ENCODE results near the gene PAXX.

PAXX gene

GRCh38 chr9:137006116-137007003, 14.1 kb downstream of the PAXX start:
- no peaks in the 10 kb centered on the region for H3K36me3 ChIP-seq (ENCODE audit: insufficient read depth, low read length)
- H3K4me2 ChIP-seq (ENCODE audit: insufficient read depth, low read length), result no peak overlapping the region
- no peak overlapping the region for H2AFZ ChIP-seq (ENCODE audit: low read depth, low read length)
- DNase-seq, result no peak
- no peaks in the 10 kb centered on the region for H4K20me1 ChIP-seq (ENCODE audit: insufficient read depth, low read length)
- no peaks in the 10 kb centered on the region for H3K27me3 ChIP-seq (ENCODE audit: insufficient read depth, low read length, poor library complexity)
- no peak overlapping the region for H3K9ac ChIP-seq (ENCODE audit: low read depth, low read length)
- H3K4me3 ChIP-seq (ENCODE audit: low read depth in 1 of 2, low read length in 2 of 2), result no peak overlapping the region
- H3K27ac ChIP-seq (ENCODE audit: low read length), result no peak overlapping the region
- no peak for TF ChIP-seq CTCF (IDR thresholded peaks at IDR 0.05; ENCODE audit: borderline replicate concordance, extremely low read depth, low read length, poor library complexity, severe bottlenecking)
- TF ChIP-seq EZH2 (IDR thresholded peaks at IDR 0.05; ENCODE audit: borderline replicate concordance, low read depth, low read length, severe bottlenecking), result no peak
- no peaks in the 10 kb centered on the region for H3K79me2 ChIP-seq (ENCODE audit: insufficient read depth, low read length)
- no peaks in the 10 kb centered on the region for H3K9me3 ChIP-seq (ENCODE audit: insufficient read depth, low read length, severe bottlenecking)
- no peak for ATAC-seq (ENCODE audit: insufficient read depth, low read depth)
- H3K4me1 ChIP-seq (ENCODE audit: insufficient read depth, low read length), result no peaks in the 10 kb centered on the region

GRCh38 chr9:137007108-137007815, 15.0 kb downstream of the PAXX start:
- Histone ChIP-seq H3K4me2 (ENCODE audit: insufficient read depth, low read length) (no peak overlapping the region), H3K9me3 (ENCODE audit: insufficient read depth, low read length, severe bottlenecking) (no peaks in the 10 kb centered on the region), H4K20me1 (ENCODE audit: insufficient read depth, low read length) (no peaks in the 10 kb centered on the region), H2AFZ (ENCODE audit: low read depth, low read length) (no peak overlapping the region), H3K36me3 (ENCODE audit: insufficient read depth, low read length) (no peaks in the 10 kb centered on the region), H3K79me2 (ENCODE audit: insufficient read depth, low read length) (no peaks in the 10 kb centered on the region), H3K4me1 (ENCODE audit: insufficient read depth, low read length) (no peaks in the 10 kb centered on the region), H3K27ac (ENCODE audit: low read length) (no peak overlapping the region), H3K27me3 (ENCODE audit: insufficient read depth, low read length, poor library complexity) (no peaks in the 10 kb centered on the region), H3K4me3 (ENCODE audit: low read depth in 1 of 2, low read length in 2 of 2) (no peak overlapping the region), H3K9ac (ENCODE audit: low read depth, low read length) (no peak overlapping the region)
- no peak for DNase-seq
- ATAC-seq (ENCODE audit: insufficient read depth, low read depth), result no peak
- TF ChIP-seq EZH2 (IDR thresholded peaks at IDR 0.05; ENCODE audit: borderline replicate concordance, low read depth, low read length, severe bottlenecking) (no peak), CTCF (IDR thresholded peaks at IDR 0.05; ENCODE audit: borderline replicate concordance, extremely low read depth, low read length, poor library complexity, severe bottlenecking) (no peak)

GRCh38 chr9:137007816-137008270, 15.6 kb downstream of the PAXX start:
- Histone ChIP-seq H3K4me1 (ENCODE audit: insufficient read depth, low read length) (no peaks in the 10 kb centered on the region), H3K36me3 (ENCODE audit: insufficient read depth, low read length) (no peaks in the 10 kb centered on the region), H3K79me2 (ENCODE audit: insufficient read depth, low read length) (no peaks in the 10 kb centered on the region), H3K4me3 (ENCODE audit: low read depth in 1 of 2, low read length in 2 of 2) (no peak overlapping the region), H3K27ac (ENCODE audit: low read length) (no peak overlapping the region), H3K9ac (ENCODE audit: low read depth, low read length) (no peak overlapping the region), H2AFZ (ENCODE audit: low read depth, low read length) (no peak overlapping the region), H3K27me3 (ENCODE audit: insufficient read depth, low read length, poor library complexity) (no peaks in the 10 kb centered on the region), H4K20me1 (ENCODE audit: insufficient read depth, low read length) (no peaks in the 10 kb centered on the region), H3K4me2 (ENCODE audit: insufficient read depth, low read length) (no peak overlapping the region), H3K9me3 (ENCODE audit: insufficient read depth, low read length, severe bottlenecking) (no peaks in the 10 kb centered on the region)
- no peak for DNase-seq
- ATAC-seq (ENCODE audit: insufficient read depth, low read depth), result no peak
- no peak for TF ChIP-seq CTCF (IDR thresholded peaks at IDR 0.05; ENCODE audit: borderline replicate concordance, extremely low read depth, low read length, poor library complexity, severe bottlenecking)
- TF ChIP-seq EZH2 (IDR thresholded peaks at IDR 0.05; ENCODE audit: borderline replicate concordance, low read depth, low read length, severe bottlenecking), result no peak
